HG02623 (cell line): ENCODE results near the gene CD300LD.
"Not testable (repeated sequence)": the region's sequence is repeated elsewhere in the genome, so short reads cannot be mapped to it uniquely, and the experiment has no call there.

ENCODE experiments used
- ATAC-seq: cut with Tn5 transposase; IDR thresholded peaks from one replicate; pipeline ENCODE4 v1.9.1; 2021; ENCODE audit warnings: moderate library complexity; ENCODE audit not compliant: unreplicated experiment

The CD300LD gene

GRCh38 chr17:74592087-74592990, at the start of gene CD300LD:
Gene CD300LD, minus strand, starts transcription at chr17:74592283. Its CDS starts 81 bp downstream, at chr17:74592202.
- ATAC-seq: no peak

DNA sequence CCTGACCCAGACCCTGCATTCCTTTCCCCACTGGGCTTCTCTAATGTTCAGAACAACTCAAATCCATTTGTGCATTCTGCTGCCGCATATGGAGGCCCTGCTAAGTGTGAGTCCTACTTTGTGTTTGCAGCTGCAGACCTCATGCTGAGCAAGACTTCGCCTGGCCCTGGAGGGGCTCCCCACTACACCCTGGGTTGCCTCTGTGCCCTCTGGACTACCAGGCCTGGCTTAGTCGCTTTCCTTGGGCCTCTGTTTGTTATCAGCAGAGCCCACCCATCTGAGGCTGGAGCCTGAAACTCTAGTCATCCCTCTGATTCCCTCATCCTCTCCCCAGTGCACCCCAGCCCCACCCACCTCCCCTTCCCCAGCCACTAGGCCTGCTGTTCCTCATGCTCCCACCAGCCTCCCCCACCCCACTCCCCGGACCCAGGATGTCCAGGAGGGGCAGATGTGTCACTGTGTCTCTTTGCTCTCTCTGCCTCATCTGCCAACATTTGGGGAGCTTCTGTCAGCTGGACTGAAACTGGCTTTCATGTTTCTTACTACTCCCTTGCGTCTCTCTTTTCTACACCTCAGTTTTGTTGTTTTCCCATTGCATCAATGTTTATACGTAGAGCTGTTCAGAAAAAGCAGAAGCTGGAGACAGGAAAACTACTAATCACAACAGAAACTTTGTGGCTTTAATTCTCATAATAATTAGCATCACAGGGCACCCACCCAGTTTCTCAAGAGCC, 49.3 kb upstream of the CD300LD start:
- no peak for ATAC-seq

DNA sequence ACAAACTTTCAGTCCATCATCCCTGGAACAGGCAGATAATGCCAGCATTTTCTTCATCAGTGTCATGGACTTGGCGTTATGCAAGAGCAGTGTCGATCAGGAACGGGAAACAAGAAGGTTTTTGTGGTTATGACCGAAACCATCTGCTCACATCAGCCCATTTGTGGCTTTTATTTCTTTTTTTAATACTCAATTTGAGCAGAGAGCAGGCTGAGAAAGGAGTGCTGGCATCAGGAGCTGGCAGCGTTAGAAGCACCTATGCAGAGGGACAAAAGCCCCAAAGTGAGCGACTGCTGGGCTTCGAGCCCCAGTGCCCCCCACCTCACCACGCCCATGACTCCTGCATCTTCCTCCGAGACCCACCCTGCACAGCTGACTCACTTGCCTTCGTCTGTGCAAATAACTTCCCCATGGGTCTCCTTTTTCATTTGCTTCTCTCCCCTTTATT, 47.6 kb upstream of the CD300LD start:
- no peak for ATAC-seq

DNA sequence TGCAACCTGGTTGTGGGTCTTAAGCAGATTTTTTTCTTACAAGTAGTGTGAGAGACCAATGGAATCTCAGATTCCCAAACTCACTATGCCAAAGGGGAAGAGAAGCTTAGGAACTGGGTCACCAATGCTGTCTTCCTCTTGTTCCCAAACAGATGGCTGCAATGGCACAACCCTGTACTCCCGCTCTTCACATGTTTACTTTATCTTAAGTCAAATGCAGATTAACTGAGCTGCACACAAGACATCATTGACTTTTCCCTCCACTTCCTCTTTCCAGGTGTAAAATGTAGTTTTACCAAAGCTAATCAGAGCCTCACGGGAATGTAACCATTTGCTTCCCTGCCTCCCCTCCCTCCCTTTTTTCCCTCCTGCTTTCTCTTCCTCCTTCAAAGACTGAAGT, 45.8 kb upstream of the CD300LD start:
- ATAC-seq: no peak

GRCh38 chr17:74637265-74637664, 45.2 kb upstream of the CD300LD start:
- no peak for ATAC-seq

GRCh38 chr17:74636541-74637085, 44.5 kb upstream of the CD300LD start:
- not testable (repeated sequence) for ATAC-seq

- ATAC-seq: no peak
Observed at GRCh38 chr17:74635418-74635817, 43.3 kb upstream of the CD300LD start.

GRCh38 chr17:74633326-74633725, 41.2 kb upstream of the CD300LD start:
- no peak for ATAC-seq

DNA sequence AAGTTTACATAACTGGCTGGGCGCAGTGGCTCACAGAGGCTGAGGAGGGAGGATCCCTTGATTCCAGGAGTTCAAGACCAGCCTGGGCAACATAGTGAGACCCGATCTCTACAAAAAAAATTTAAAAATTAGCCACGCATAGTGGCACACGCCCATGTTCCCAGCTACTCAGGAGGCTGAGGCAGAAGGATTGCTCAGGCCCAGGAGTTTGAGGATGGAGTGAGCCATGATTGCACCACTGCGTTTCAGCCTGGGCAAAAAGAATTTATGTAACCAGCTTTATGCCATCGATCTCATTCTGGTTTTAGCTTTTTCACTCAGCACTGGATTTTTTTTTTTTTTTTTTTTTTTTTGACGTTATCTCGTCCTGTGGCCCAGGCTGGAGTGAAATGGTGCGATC, 40.5 kb upstream of the CD300LD start:
- no peak for ATAC-seq

- ATAC-seq: no peak
Observed at GRCh38 chr17:74631468-74632450, 39.7 kb upstream of the CD300LD start.

- ATAC-seq: not testable (repeated sequence)
Observed at GRCh38 chr17:74630251-74630650, 38.2 kb upstream of the CD300LD start.

GRCh38 chr17:74625661-74626060, 33.6 kb upstream of the CD300LD start:
- ATAC-seq: no peak

DNA sequence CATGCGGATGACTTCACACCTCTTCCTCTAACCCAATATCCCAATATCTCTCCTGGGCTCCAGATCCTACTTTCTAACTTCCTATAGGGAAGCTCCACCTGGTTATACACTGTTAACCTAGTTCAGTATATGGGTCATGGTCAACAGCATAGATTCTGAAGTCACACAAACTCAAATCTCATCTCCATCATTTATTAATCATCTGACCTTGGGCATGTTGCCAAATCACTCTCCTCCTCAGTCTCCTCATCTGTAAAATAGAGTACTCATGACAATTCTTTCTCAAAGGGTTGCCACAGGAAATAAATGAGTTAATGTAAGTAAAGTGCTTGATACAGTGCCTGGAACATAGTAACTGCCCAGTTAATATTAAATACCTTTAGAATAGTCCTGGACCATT, 32.0 kb upstream of the CD300LD start:
- ATAC-seq: no peak

- ATAC-seq: no peak
Observed at GRCh38 chr17:74623693-74624093, 31.6 kb upstream of the CD300LD start, which contains the start of gene CD300E. Gene CD300E, minus strand, starts transcription at chr17:74623738. Its CDS starts 117 bp downstream, at chr17:74623621.

- no peak for ATAC-seq
Observed at GRCh38 chr17:74619077-74619673, 27.1 kb upstream of the CD300LD start.

DNA sequence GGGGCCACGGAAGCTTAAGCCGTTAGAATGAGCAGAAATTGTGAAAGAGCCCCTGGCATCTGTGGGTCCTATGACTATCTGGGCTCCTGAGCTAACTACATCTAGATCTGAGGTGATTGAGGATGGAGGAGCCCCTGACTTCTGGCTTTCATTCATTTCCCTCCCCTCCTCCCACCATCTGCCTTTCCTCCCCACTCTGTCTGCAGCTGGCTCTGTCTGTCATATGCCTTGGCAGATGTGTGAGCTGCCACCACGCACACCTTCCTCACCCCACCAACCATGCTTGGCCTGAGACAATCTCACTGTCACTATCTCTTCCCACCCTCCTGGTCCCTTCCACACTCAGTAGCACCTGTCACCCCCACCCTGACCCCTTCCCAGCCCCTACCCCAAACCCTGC, 26.4 kb upstream of the CD300LD start:
- no peak for ATAC-seq

DNA sequence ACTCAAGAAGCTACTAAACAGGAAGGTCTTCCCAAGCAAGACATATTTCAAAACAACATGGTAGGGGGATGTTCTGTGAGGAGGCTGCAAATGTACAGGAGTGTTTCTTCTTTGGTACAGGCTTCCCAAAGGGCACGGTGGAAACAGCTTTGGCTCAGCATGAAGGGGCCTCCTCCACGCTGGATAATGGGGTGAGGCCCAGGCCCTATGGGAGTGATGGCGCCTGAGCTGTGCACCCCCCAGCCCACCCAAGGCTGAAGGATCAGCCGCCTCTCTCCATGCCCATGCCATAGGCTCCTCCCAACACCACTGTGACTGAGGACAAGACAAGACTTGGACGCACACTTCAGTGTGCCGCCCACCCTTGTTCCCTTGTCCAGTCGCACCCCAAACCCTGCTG, 24.6 kb upstream of the CD300LD start:
- no peak for ATAC-seq

DNA sequence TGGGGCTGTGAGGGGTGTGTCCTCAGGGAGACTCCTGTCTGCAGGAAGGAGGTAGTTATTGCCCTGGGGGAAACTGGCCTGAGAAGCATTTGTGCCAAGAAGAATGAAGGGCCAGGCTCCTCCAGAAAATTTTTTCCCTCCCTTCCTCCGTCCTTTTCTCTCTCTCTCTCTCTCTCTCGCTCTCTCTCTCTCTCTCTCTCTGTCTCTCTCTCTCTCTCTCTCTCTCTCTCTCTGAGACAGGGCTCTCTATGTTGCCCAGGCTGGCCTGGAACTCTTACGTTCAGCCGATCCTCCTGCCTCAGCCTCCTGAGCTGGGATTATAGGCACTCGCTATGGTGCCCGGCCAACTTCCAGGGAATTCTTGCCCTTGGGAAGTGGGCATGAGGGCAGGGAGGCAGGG, 20.0 kb upstream of the CD300LD start:
- ATAC-seq: no peak

DNA sequence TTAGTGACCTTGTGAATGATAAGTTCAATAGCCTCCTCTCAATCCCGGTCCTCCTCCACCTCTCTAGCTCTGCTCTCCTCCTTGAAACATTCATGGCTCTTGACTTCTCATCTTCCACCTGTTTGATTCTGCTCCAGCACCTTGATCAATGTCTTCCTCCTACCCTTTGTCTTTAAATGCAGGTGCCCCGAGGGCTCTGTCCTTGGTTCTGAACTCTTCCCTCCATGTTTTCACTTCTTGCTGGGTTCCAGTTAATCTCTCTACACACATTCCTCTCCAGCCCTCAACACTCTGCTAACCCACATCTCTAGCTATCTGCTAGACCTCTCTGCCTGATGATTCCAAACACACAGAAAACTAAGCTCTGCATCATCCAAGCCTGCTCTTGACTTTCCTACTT, 18.0 kb upstream of the CD300LD start:
- no peak for ATAC-seq

- no peak for ATAC-seq
Observed at GRCh38 chr17:74608511-74608910, 16.4 kb upstream of the CD300LD start.
